Transverse colon (tissue), 4 donors: ENCODE measurements around the gene TMPRSS2.

ENCODE experiments used
- EP300 ChIP-seq: sonication (generic); formaldehyde crosslinking; IDR thresholded peaks from one replicate; pipeline ENCODE4 v1.6.1; 2017; ENCODE audit warnings: antibody characterized with exemption, low read depth
- POLR2A ChIP-seq: fragments of 450-650 bp; IDR thresholded peaks from one replicate; pipeline ENCODE4 v1.6.1; 2016; ENCODE audit warnings: antibody characterized with exemption, mild to moderate bottlenecking, moderate library complexity
- POLR2AphosphoS5 ChIP-seq, 3 donors: sonication (generic); formaldehyde crosslinking; IDR thresholded peaks; one replicate each; pipeline ENCODE4 v1.6.1; 2016; ENCODE audit warnings: antibody characterized with exemption in 3 of 3
- TF ChIP-seq, protein P1 (sequence below), 5 experiments: fragments of 200-600 bp in 3 of 5; fragments of 450-650 bp in 2 of 5; sonication (generic) in 3 of 5; IDR thresholded peaks; 1 replicate in 2 of 5; 2 replicates in 3 of 5; pipeline ENCODE4 v1.5.1; 2016 to 2017; ENCODE audit warnings: antibody characterized with exemption in 5 of 5, inconsistent platforms in 3 of 5, mild to moderate bottlenecking in 2 of 5, moderate library complexity in 1 of 5

DNA sequence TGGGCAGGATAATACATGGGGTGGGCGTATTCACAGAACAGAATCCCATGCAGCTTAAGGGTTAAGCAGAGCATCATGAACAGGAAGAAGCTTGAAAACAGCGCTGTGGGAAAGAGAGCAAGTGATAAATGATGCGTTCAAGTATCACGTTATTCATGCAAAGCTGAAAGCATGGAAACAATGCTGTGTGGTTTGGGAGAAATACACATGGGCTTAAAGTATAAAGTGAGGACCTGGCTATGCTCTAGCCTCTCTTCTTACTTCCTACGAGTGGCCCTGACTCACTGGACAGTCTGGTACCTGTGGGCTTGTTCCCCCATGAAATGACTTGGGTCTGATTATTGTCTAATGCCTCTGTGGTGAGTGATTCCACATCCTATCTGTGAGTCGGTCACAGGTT, 25.7 kb downstream of the TMPRSS2 start:
- TF ChIP-seq, protein P1, sequence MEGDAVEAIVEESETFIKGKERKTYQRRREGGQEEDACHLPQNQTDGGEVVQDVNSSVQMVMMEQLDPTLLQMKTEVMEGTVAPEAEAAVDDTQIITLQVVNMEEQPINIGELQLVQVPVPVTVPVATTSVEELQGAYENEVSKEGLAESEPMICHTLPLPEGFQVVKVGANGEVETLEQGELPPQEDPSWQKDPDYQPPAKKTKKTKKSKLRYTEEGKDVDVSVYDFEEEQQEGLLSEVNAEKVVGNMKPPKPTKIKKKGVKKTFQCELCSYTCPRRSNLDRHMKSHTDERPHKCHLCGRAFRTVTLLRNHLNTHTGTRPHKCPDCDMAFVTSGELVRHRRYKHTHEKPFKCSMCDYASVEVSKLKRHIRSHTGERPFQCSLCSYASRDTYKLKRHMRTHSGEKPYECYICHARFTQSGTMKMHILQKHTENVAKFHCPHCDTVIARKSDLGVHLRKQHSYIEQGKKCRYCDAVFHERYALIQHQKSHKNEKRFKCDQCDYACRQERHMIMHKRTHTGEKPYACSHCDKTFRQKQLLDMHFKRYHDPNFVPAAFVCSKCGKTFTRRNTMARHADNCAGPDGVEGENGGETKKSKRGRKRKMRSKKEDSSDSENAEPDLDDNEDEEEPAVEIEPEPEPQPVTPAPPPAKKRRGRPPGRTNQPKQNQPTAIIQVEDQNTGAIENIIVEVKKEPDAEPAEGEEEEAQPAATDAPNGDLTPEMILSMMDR (IDR thresholded peaks at IDR 0.05) = no peak
- TF ChIP-seq EP300 = no peak
- TF ChIP-seq POLR2A = no peak
- TF ChIP-seq POLR2AphosphoS5 (IDR thresholded peaks at IDR 0.05) = no peak
